ENCODE results near the gene LRRD1. TPM values are rescaled to one million over a fixed set of nuclear protein-coding genes. Genes with fewer than 3 reads are reported as not detected.

LRRD1 gene
- 0.01 and 0.04 TPM in 2 replicates for polyA plus RNA-seq (2013)

GRCh38 chr7:92178928-92179924, at the start of gene LRRD1:
TSS of gene LRRD1 (minus strand) at chr7:92179142. CDS start at chr7:92165202, 13,940 bp downstream.
- no peak within 1 kb of the TSS for H2BK12ac ChIP-seq (ENCODE audit: low read length)
- H4K91ac ChIP-seq (ENCODE audit: low read depth, low read length) = no peak within 1 kb of the TSS
- no peaks in the 10 kb centered on the region for H3K79me2 ChIP-seq (ENCODE audit: control insufficient read depth, insufficient read depth, low read length, poor library complexity)
- H4K12ac ChIP-seq (ENCODE audit: low read depth, low read length) = peak within 1 kb of the TSS; percentile 34
- no peak within 1 kb of the TSS for H3K27ac ChIP-seq (ENCODE audit: low read depth, low read length)
- H3K79me1 ChIP-seq (ENCODE audit: low read length) = no peaks in the 10 kb centered on the region
- H4K8ac ChIP-seq (ENCODE audit: low read depth, low read length) = peak within 1 kb of the TSS; percentile 73
- H2BK5ac ChIP-seq (ENCODE audit: low read depth, low read length, poor library complexity) = no peak within 1 kb of the TSS
- peak; percentile 82 to 93 for DNase-seq
- no peak within 1 kb of the TSS for H2BK120ac ChIP-seq (ENCODE audit: insufficient read depth, low read length, poor library complexity)
- H3K18ac ChIP-seq (ENCODE audit: low read length) = no peak within 1 kb of the TSS
- peak within 1 kb of the TSS; percentile 75 for H3K4me2 ChIP-seq (ENCODE audit: low read length)
- no CpG with 5 or more reads among the region's 60 CpGs for whole genome bisulfite sequencing (ENCODE audit: extremely low coverage, insufficient coverage, insufficient read length)
- H2AFZ ChIP-seq (ENCODE audit: insufficient read depth, low read length, poor library complexity) = peak within 1 kb of the TSS; percentile 73
- no peak within 1 kb of the TSS for H3K23ac ChIP-seq (ENCODE audit: low read length)
- no peak within 1 kb of the TSS for H3K14ac ChIP-seq (ENCODE audit: low read length)
- no peaks in the 10 kb centered on the region for H3K4me1 ChIP-seq (ENCODE audit: control insufficient read depth in 1 of 2, insufficient read depth in 2 of 2, low read length in 2 of 2)
- H3K4ac ChIP-seq (ENCODE audit: low read depth, low read length) = no peak within 1 kb of the TSS
- peak within 1 kb of the TSS; percentile 42 for H3K9ac ChIP-seq (ENCODE audit: low read length)
- no peaks in the 10 kb centered on the region for H3K27me3 ChIP-seq (ENCODE audit: insufficient read depth, low read length)
- H3K9me3 ChIP-seq (ENCODE audit: insufficient read depth, low read depth, low read length) = no peaks in the 10 kb centered on the region
- peak within 1 kb of the TSS; percentile 61 for H3K4me3 ChIP-seq (ENCODE audit: low read depth, low read length)
- no peak within 1 kb of the TSS for H2AK5ac ChIP-seq (ENCODE audit: low read length)
- H3K36me3 ChIP-seq (ENCODE audit: control insufficient read depth in 1 of 2, insufficient read depth in 2 of 2, low read length in 2 of 2) = no peaks in the 10 kb centered on the region

GRCh38 chr7:92228742-92229141, 49.8 kb upstream of the LRRD1 start:
- Histone ChIP-seq H4K12ac (ENCODE audit: low read depth, low read length) (no peak overlapping the region), H3K9me3 (ENCODE audit: insufficient read depth, low read depth, low read length) (no peaks in the 10 kb centered on the region), H3K79me2 (ENCODE audit: control insufficient read depth, insufficient read depth, low read length, poor library complexity) (no peaks in the 10 kb centered on the region), H2BK12ac (ENCODE audit: low read length) (no peak overlapping the region), H4K91ac (ENCODE audit: low read depth, low read length) (no peak overlapping the region), H3K79me1 (ENCODE audit: low read length) (no peaks in the 10 kb centered on the region), H2AK5ac (ENCODE audit: low read length) (no peak overlapping the region), H3K23ac (ENCODE audit: low read length) (no peak overlapping the region), H4K8ac (ENCODE audit: low read depth, low read length) (no peak overlapping the region), H3K4ac (ENCODE audit: low read depth, low read length) (no peak overlapping the region), H3K14ac (ENCODE audit: low read length) (no peak overlapping the region), H3K4me2 (ENCODE audit: low read length) (no peak overlapping the region), H3K18ac (ENCODE audit: low read length) (no peak overlapping the region), H3K4me1 (ENCODE audit: control insufficient read depth in 1 of 2, insufficient read depth in 2 of 2, low read length in 2 of 2) (no peaks in the 10 kb centered on the region), H3K4me3 (ENCODE audit: low read depth, low read length) (no peak overlapping the region), H3K27me3 (ENCODE audit: insufficient read depth, low read length) (no peaks in the 10 kb centered on the region), H2BK5ac (ENCODE audit: low read depth, low read length, poor library complexity) (no peak overlapping the region), H2AFZ (ENCODE audit: insufficient read depth, low read length, poor library complexity) (no peak overlapping the region), H2BK120ac (ENCODE audit: insufficient read depth, low read length, poor library complexity) (no peak overlapping the region), H3K27ac (ENCODE audit: low read depth, low read length) (no peak overlapping the region), H3K36me3 (ENCODE audit: control insufficient read depth in 1 of 2, insufficient read depth in 2 of 2, low read length in 2 of 2) (peaks cover 9 to 10% of the 10 kb centered on the region in 2 experiments), H3K9ac (ENCODE audit: low read length) (no peak overlapping the region)
- no peak for DNase-seq
- WGBS (ENCODE audit: extremely low coverage, insufficient coverage, insufficient read length) = no CpG with 5 or more reads among the region's 2 CpGs

- no peak overlapping the region for H2BK12ac ChIP-seq (ENCODE audit: low read length)
- H2BK120ac ChIP-seq (ENCODE audit: insufficient read depth, low read length, poor library complexity) = no peak overlapping the region
- no peaks in the 10 kb centered on the region for H3K9me3 ChIP-seq (ENCODE audit: insufficient read depth, low read depth, low read length)
- H3K4me3 ChIP-seq (ENCODE audit: low read depth, low read length) = no peak overlapping the region
- no peaks in the 10 kb centered on the region for H3K79me1 ChIP-seq (ENCODE audit: low read length)
- no peak overlapping the region for H4K91ac ChIP-seq (ENCODE audit: low read depth, low read length)
- WGBS (ENCODE audit: extremely low coverage, insufficient coverage, insufficient read length) = no CpG with 5 or more reads among the region's 2 CpGs
- H3K27ac ChIP-seq (ENCODE audit: low read depth, low read length) = no peak overlapping the region
- no peak overlapping the region for H2AFZ ChIP-seq (ENCODE audit: insufficient read depth, low read length, poor library complexity)
- no peaks in the 10 kb centered on the region for H3K27me3 ChIP-seq (ENCODE audit: insufficient read depth, low read length)
- H3K9ac ChIP-seq (ENCODE audit: low read length) = no peak overlapping the region
- H3K14ac ChIP-seq (ENCODE audit: low read length) = no peak overlapping the region
- no peak overlapping the region for H2AK5ac ChIP-seq (ENCODE audit: low read length)
- no peaks in the 10 kb centered on the region for H3K4me1 ChIP-seq (ENCODE audit: control insufficient read depth in 1 of 2, insufficient read depth in 2 of 2, low read length in 2 of 2)
- no peak overlapping the region for H3K4me2 ChIP-seq (ENCODE audit: low read length)
- H3K18ac ChIP-seq (ENCODE audit: low read length) = no peak overlapping the region
- H3K23ac ChIP-seq (ENCODE audit: low read length) = no peak overlapping the region
- H3K36me3 ChIP-seq (ENCODE audit: control insufficient read depth in 1 of 2, insufficient read depth in 2 of 2, low read length in 2 of 2) = peaks cover 9 to 10% of the 10 kb centered on the region in 2 experiments
- no peak for DNase-seq
- no peak overlapping the region for H3K4ac ChIP-seq (ENCODE audit: low read depth, low read length)
- no peak overlapping the region for H4K12ac ChIP-seq (ENCODE audit: low read depth, low read length)
- no peak overlapping the region for H2BK5ac ChIP-seq (ENCODE audit: low read depth, low read length, poor library complexity)
- no peak overlapping the region for H4K8ac ChIP-seq (ENCODE audit: low read depth, low read length)
- no peaks in the 10 kb centered on the region for H3K79me2 ChIP-seq (ENCODE audit: control insufficient read depth, insufficient read depth, low read length, poor library complexity)
Measured at GRCh38 chr7:92228100-92228499, 49.2 kb upstream of the LRRD1 start.

GRCh38 chr7:92226981-92227380, 48.0 kb upstream of the LRRD1 start:
- Histone ChIP-seq H2BK120ac (ENCODE audit: insufficient read depth, low read length, poor library complexity) (no peak overlapping the region), H4K91ac (ENCODE audit: low read depth, low read length) (no peak overlapping the region), H3K9me3 (ENCODE audit: insufficient read depth, low read depth, low read length) (no peaks in the 10 kb centered on the region), H2BK12ac (ENCODE audit: low read length) (no peak overlapping the region), H3K14ac (ENCODE audit: low read length) (no peak overlapping the region), H3K79me2 (ENCODE audit: control insufficient read depth, insufficient read depth, low read length, poor library complexity) (no peaks in the 10 kb centered on the region), H3K4ac (ENCODE audit: low read depth, low read length) (no peak overlapping the region), H3K23ac (ENCODE audit: low read length) (no peak overlapping the region), H3K4me3 (ENCODE audit: low read depth, low read length) (no peak overlapping the region), H3K27me3 (ENCODE audit: insufficient read depth, low read length) (no peaks in the 10 kb centered on the region), H3K79me1 (ENCODE audit: low read length) (no peaks in the 10 kb centered on the region), H3K9ac (ENCODE audit: low read length) (no peak overlapping the region), H2AK5ac (ENCODE audit: low read length) (no peak overlapping the region), H3K4me2 (ENCODE audit: low read length) (no peak overlapping the region), H2BK5ac (ENCODE audit: low read depth, low read length, poor library complexity) (no peak overlapping the region), H3K4me1 (ENCODE audit: control insufficient read depth in 1 of 2, insufficient read depth in 2 of 2, low read length in 2 of 2) (no peaks in the 10 kb centered on the region), H2AFZ (ENCODE audit: insufficient read depth, low read length, poor library complexity) (no peak overlapping the region), H3K18ac (ENCODE audit: low read length) (no peak overlapping the region), H3K36me3 (ENCODE audit: control insufficient read depth in 1 of 2, insufficient read depth in 2 of 2, low read length in 2 of 2) (peaks cover 8 to 9% of the 10 kb centered on the region in 2 experiments), H4K12ac (ENCODE audit: low read depth, low read length) (no peak overlapping the region), H3K27ac (ENCODE audit: low read depth, low read length) (no peak overlapping the region), H4K8ac (ENCODE audit: low read depth, low read length) (no peak overlapping the region)
- no peak for DNase-seq
- no CpG with 5 or more reads among the region's 4 CpGs for WGBS (ENCODE audit: extremely low coverage, insufficient coverage, insufficient read length)

Data from trophoblast cell (in vitro differentiated cells and primary cell).